HG03095 (cell line): ENCODE measurements around the gene CCSER1.
"Not testable (repeated sequence)": the region's sequence is repeated elsewhere in the genome, so short reads cannot be mapped to it uniquely, and the experiment has no call there.

ENCODE experiments used
- ATAC-seq: cut with Tn5 transposase; IDR thresholded peaks from one replicate; pipeline ENCODE4 v1.9.1; 2021; ENCODE audit warnings: moderate library complexity; ENCODE audit not compliant: unreplicated experiment

The CCSER1 gene

GRCh38 chr4:90996813-90997212, 869.6 kb downstream of the CCSER1 start:
- ATAC-seq: no peak

- no peak for ATAC-seq
These were observed 888.7 kb downstream of the CCSER1 start for GRCh38 chr4:91015861-91016260.

GRCh38 chr4:91019513-91019912, 892.3 kb downstream of the CCSER1 start:
- no peak for ATAC-seq

- ATAC-seq: no peak
These were observed 898.3 kb downstream of the CCSER1 start for GRCh38 chr4:91025241-91026148.

GRCh38 chr4:91028228-91028627, 901.0 kb downstream of the CCSER1 start:
- ATAC-seq: no peak

- ATAC-seq: no peak
These were observed 904.6 kb downstream of the CCSER1 start for GRCh38 chr4:91031761-91032160.

GRCh38 chr4:91032725-91033445, 905.7 kb downstream of the CCSER1 start:
- no peak for ATAC-seq

GRCh38 chr4:91035276-91035675, 908.1 kb downstream of the CCSER1 start:
- no peak for ATAC-seq

GRCh38 chr4:91037951-91038350, 910.8 kb downstream of the CCSER1 start:
- no peak for ATAC-seq

- ATAC-seq: no peak
These were observed 930.7 kb downstream of the CCSER1 start for GRCh38 chr4:91057871-91058270.

- ATAC-seq: no peak
These were observed 931.2 kb downstream of the CCSER1 start for GRCh38 chr4:91058345-91058744.

- ATAC-seq: no peak
These were observed 937.1 kb downstream of the CCSER1 start for GRCh38 chr4:91064157-91064853.

GRCh38 chr4:91065117-91065516, 937.9 kb downstream of the CCSER1 start:
- no peak for ATAC-seq

- no peak for ATAC-seq
These were observed 943.5 kb downstream of the CCSER1 start for GRCh38 chr4:91070736-91071135.

- no peak for ATAC-seq
These were observed 949.0 kb downstream of the CCSER1 start for GRCh38 chr4:91076147-91076546.

- ATAC-seq: no peak
These were observed 958.8 kb downstream of the CCSER1 start for GRCh38 chr4:91085961-91086360.

- no peak for ATAC-seq
These were observed 960.5 kb downstream of the CCSER1 start for GRCh38 chr4:91087743-91088142.

GRCh38 chr4:91089178-91089577, 962.0 kb downstream of the CCSER1 start:
- ATAC-seq: no peak

GRCh38 chr4:91092398-91092980, 965.3 kb downstream of the CCSER1 start:
- no peak for ATAC-seq

GRCh38 chr4:91094220-91094619, 967.0 kb downstream of the CCSER1 start:
- not testable (repeated sequence) for ATAC-seq

GRCh38 chr4:91099666-91100065, 972.5 kb downstream of the CCSER1 start:
- ATAC-seq: no peak
